Stimulated activated CD4-positive, alpha-beta T cell treated with anti-CD3 and anti-CD28 coated beads, TNF-alpha, amount 100 ng/mL, for 1 hour (primary cell): Measurements from ENCODE around the gene ENPP3.
"Not testable (repeated sequence)": the region's sequence is repeated elsewhere in the genome, so short reads cannot be mapped to it uniquely, and the experiment has no call there.

Source experiments
- DNase-seq, 3 donors: peaks; one replicate each; pipeline ENCODE4 v3.0.0-alpha.2; 2020; ENCODE audit warnings: low read depth in 3 of 3, low spot score in 1 of 3

Gene ENPP3

DNA sequence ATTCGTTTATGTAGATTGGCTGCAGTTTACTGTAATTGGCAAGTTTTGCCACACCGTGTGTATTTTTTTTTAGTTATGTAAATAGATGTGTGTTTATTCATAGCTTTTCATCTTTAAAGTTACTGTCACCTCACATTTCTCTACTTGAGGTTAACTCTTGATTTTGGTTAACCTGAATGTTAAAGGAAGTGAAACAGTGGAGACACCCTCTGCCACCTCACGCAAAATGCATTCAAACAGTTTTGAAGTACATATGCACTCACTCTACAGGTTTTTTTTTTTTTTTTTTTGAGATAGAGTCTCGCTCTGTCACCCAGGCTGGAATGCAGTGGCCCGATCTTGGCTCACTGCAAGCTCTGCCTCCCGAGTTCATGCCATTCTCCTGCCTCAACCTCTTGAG lies 46.4 kb downstream of the ENPP3 start:
- DNase-seq = no peak

GRCh38 chr6:131685266-131685780 lies 48.2 kb downstream of the ENPP3 start:
- no peak for DNase-seq

DNA sequence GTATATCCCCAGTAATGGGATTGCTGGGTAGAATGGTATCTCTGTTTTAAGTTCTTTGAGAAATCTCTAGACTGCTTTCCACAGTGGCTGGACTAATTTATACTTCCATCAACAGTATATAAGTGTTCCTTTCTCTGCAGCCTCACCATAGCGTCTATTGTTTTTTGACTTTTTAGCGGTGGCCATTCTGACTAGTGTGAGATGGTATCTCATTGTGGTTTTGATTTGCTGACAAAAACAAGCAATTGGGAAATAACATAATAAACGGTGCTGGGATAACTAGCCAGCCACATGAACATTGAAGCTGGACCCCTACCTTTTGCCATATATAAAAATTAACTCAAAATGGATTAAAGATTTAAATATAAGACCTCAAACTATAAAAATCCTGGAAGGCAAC lies 49.9 kb downstream of the ENPP3 start:
- DNase-seq = no peak

DNA sequence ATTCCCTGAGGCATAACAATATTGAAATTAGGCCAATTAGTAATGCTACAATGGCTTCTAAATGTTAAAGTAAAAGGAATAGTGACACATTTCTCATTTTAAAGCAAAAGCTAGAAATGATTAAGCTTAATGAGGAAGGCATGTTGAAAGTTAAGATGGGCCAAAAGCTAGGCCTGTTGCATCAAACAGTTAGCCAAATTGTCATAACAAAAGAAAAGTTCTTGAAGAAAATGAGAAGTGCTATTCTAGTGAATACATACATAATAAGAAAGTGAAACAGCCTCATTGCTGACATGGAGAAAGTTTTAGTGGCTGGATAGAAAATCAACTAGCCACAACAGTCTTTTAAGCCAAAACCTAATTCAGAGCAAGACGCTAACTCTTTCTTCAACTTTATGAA lies 51.2 kb downstream of the ENPP3 start:
- DNase-seq = no peak

- DNase-seq = no peak
Observed at GRCh38 chr6:131692031-131692430, 54.9 kb downstream of the ENPP3 start.

- no peak for DNase-seq
Observed at GRCh38 chr6:131692589-131692988, 55.5 kb downstream of the ENPP3 start.

- DNase-seq = no peak
Observed at GRCh38 chr6:131693384-131693783, 56.3 kb downstream of the ENPP3 start.

DNA sequence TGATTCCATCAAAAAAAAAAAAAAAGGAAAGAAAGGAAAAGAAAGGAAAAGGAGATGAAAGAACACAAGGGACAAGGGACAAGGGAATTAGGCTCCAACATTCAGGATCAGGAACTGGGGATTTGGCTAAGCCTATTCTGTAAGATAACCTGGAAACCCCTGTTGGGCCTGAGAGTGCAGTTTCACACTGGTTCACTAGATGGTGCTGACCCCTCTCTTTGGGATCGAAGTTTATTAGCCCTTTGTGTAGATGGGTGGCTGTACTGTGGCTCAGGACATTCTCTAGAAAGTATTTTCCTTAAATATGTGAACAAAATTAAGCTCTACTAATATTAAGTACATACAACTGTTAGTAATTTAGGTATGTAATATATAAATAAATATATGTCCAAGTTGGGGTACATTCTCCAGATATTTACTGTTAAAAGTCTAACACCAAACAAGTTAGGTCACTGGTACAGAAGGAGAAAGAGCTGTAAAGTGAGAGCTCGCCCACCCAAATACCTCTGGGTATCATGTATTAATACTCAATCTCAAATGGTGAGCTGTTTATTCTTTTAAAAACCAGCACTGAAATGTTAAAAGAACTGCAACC lies 57.8 kb downstream of the ENPP3 start:
- no peak for DNase-seq

GRCh38 chr6:131696956-131697355 lies 59.9 kb downstream of the ENPP3 start:
- no peak for DNase-seq

DNA sequence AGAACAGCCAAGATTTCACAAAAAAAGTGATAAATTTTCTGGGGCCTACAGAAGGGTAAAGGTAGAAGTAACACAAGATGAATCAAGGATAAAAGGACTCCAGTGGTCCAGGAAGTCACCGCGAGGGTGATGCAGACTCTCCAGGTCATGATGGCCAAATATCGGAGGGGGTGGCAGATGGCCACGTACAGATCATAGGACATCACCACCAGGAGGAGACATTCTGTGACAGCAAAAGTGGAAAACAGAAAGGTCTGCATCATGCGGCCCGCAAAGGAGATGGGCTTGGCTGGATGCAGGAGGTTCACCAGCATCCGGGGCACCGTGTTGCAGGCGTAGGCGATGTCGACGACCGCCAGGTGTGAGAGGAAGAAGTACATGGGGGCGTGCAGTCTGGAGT lies 63.7 kb downstream of the ENPP3 start:
- not testable (repeated sequence) for DNase-seq

DNA sequence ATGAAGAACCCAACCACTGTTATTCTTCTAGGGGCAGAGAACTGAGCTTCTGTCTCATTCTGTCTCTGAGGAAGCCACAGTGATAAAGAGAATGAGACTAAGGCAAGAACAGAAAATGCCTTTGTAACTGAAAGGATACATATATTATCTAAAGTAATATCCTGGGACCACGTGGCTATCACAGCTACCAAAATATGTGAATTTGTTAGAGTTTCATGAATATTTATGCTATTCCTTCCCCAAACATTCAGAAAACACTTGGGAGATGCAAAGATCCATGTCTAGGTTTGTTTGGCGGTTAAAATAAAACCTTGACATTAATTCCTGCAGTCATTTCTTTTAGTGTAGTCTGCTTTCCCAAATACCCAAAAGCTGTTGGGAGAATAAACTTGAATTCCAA lies 66.8 kb downstream of the ENPP3 start:
- DNase-seq = not testable (repeated sequence)

DNA sequence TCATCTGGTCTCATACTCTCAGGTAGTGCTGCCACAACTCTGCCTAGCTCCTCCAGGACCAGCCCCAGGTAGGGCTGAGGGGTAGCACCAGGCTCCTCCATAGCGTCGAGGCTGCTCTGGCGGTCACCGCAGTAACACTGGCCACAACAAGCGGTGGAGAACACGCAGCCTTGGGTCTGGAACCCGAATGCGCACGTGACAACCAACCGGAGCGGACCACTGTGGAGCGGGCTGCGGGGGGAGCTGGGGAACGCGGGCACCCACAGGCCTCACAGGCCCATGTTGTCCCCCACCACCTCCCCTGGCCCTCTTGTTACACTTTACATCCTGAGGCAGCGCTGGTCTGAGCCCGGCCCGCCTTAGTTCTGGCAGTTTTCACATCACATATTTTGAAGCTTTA lies 73.8 kb downstream of the ENPP3 start, which contains the start of gene CTAGE9:
Gene CTAGE9 (minus strand): TSS at position 101 of the 400 bp plus-strand sequence. CDS start 0 bp downstream, at position 101.
- DNase-seq = not testable (repeated sequence)

GRCh38 chr6:131715567-131715966 lies 78.5 kb downstream of the ENPP3 start:
- not testable (repeated sequence) for DNase-seq

- DNase-seq = no peak
Observed at GRCh38 chr6:131717836-131718542, 80.9 kb downstream of the ENPP3 start.

- no peak for DNase-seq
Observed at GRCh38 chr6:131721161-131721560, 84.1 kb downstream of the ENPP3 start.

GRCh38 chr6:131724114-131724513 lies 87.0 kb downstream of the ENPP3 start:
- no peak for DNase-seq

- DNase-seq = no peak
Observed at GRCh38 chr6:131727467-131727866, 90.4 kb downstream of the ENPP3 start.

- DNase-seq = no peak
Observed at GRCh38 chr6:131727868-131728267, 90.8 kb downstream of the ENPP3 start.

DNA sequence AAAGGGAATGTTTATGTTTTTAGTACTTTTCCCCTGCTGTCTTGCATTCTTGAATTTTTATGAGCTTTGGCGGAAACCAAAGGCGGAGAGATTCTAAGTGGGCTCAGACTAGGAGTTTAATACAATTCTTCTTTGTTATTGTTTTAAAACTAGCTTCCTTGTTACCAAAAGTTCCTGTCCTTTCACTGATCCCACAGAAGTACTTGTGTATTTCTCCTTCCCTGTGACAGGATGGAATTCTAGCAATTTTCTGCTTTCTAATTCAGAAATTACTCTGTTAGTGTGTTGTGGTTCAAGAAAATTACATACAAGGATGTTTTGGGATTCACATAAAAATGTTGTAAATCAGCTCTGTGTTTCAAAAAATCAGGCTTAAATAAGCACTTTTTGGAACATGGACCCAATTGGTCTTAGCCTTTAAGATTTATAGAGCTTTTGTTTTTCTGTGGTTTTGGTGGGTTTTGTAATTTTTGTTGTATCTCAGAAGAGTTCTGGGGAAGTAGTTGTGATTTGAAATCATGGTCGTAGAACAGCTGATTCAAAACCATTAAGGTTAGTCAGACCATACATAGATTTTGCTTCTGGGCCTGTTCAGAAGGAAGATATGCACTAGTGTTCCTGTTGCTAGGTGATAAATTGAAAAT lies 91.3 kb downstream of the ENPP3 start:
- no peak for DNase-seq

GRCh38 chr6:131729550-131729949 lies 92.4 kb downstream of the ENPP3 start:
- no peak for DNase-seq

GRCh38 chr6:131730264-131730663 lies 93.2 kb downstream of the ENPP3 start:
- DNase-seq = no peak

DNA sequence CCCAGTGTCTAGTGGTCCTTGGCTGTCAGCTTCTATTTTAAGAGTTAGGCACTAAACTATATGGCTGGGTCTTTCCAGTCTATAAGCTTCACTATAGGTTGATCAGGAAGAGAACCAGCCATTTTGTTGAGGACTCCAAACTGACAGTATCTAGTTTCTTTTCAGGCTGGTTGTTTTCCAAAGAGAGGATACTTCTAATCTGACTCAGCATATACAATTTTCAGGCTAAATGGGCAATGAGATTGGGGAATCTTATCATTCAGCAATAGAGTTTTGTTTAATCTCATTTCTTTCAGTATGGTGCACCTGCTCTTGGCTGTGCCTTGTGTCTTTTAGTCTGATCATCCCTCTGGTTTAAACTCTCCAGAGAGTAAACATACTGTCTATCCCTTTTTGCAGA lies 94.1 kb downstream of the ENPP3 start:
- no peak for DNase-seq
